ENCODE results near the gene SPTBN5. TPM values are rescaled to one million over a fixed set of nuclear protein-coding genes. Genes with fewer than 3 reads are reported as not detected.

Gene SPTBN5
- total and polyA plus RNA-seq, 3 donors from 2014 or later: 1.4 to 3.1 (median 1.4) TPM

DNA sequence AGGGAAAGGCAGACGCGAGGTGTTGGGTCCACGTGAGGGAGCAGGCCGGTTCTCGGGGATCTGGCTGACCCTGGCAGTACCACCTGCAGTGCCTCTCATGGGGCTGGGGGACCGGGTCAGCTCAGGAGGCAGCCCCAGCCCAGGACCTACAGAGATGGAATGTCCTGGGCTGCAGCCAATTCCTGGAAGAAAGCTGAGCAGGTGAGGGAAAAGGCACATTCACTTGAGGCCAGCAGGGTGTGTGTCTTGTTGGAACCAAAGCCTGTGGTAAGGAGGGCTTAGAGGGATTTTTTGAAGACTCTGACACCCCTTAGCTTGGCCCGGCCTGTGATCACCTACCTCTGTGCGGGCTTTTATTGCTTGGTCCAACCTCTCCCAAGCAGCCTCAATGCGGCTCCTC is 39.4 kb downstream of the SPTBN5 start:
- H3K36me3 ChIP-seq (ENCODE audit: low read depth, missing control alignments): no peaks in the 10 kb centered on the region
- WGBS, 2 donors: 97 to 99% methylated on average over 9 of the region's 9 CpGs
- no peaks in the 10 kb centered on the region for H3K9me3 ChIP-seq
- TF ChIP-seq POLR2A (IDR thresholded peaks at IDR 0.05): no peak
- TF ChIP-seq, protein P1, sequence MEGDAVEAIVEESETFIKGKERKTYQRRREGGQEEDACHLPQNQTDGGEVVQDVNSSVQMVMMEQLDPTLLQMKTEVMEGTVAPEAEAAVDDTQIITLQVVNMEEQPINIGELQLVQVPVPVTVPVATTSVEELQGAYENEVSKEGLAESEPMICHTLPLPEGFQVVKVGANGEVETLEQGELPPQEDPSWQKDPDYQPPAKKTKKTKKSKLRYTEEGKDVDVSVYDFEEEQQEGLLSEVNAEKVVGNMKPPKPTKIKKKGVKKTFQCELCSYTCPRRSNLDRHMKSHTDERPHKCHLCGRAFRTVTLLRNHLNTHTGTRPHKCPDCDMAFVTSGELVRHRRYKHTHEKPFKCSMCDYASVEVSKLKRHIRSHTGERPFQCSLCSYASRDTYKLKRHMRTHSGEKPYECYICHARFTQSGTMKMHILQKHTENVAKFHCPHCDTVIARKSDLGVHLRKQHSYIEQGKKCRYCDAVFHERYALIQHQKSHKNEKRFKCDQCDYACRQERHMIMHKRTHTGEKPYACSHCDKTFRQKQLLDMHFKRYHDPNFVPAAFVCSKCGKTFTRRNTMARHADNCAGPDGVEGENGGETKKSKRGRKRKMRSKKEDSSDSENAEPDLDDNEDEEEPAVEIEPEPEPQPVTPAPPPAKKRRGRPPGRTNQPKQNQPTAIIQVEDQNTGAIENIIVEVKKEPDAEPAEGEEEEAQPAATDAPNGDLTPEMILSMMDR (IDR thresholded peaks at IDR 0.05): no peak
- H3K27ac ChIP-seq: no peak overlapping the region
- DNase-seq: no peak
- H3K4me3 ChIP-seq: no peak overlapping the region
- no peaks in the 10 kb centered on the region for H3K27me3 ChIP-seq
- peaks cover 5% of the 10 kb centered on the region for H3K4me1 ChIP-seq
- intact Hi-C loops (cut with DNase I; ENCODE audit: low total_unique reads): no loop called here

DNA sequence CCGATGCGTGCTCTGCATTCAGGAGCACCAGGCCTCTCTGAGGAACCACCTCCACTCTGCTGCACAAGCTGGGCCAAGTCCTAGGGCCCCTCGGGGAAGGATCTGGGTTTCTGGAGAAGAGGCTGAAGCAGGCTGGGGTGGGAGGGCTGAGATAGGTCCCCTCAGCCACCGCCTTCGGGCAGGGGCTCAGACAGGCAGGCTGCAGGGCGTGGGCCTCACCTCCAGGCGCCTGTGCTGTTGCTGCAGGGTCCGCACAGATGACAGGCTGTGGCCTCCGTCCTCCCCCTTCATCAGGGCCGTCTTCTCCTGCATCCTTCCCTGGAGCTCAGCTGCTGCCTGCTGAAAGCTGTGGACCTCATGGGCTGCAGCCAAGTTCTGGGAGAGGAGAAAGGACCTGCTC is 40.0 kb downstream of the SPTBN5 start:
- TF ChIP-seq, protein P1 (IDR thresholded peaks at IDR 0.05): no peak
- no peak for TF ChIP-seq POLR2A (IDR thresholded peaks at IDR 0.05)

DNA sequence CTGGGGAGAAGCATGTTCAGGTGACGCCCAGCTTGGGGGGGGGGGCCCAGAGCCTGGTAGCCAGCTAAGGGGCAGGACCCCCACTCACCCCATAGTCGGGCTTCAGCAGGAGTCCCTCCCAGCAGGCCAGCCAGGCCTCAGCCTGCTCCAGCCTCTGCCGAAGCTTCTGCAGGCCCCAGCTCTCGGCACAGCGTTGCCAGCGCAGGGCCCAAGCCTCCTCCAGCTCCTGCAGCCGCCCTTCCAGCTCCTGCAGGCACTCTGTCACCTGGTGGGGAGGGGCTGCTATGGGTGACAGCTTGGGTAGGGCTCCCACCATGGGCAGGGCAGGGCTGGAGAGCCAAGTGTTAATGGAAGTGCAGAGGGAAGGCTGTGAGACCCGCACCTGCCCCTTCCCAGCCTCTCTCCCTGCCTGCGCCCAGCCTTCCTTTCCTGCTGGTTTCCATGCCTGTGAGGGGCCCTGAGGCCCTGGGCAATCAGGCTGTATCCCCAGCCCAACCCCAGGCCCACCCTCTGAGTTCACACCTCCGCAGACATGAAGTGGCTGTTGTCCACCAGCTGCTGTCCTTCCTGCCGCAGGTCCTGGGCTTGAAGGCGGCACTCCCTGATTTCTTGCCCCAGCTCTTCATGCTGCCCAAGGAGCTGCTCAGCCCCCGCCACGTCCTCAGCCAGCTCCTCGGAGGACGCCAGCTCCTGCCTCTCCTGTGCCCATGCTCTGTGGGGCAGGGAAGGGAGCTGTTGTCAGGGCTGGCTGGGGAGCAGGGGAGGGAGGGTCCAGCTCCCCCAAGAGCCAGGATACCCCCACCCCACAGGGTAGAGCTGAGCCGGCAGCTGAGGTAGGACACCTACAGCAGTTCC is 40.9 kb downstream of the SPTBN5 start:
- H3K27me3 ChIP-seq: no peaks in the 10 kb centered on the region
- H3K4me1 ChIP-seq: peaks cover 5% of the 10 kb centered on the region
- no peaks in the 10 kb centered on the region for H3K9me3 ChIP-seq
- intact Hi-C loops (cut with DNase I; ENCODE audit: low total_unique reads): no loop called here
- WGBS, 2 donors: 68 to 76% methylated on average over 4 to 17 of the region's 17 CpGs
- H3K36me3 ChIP-seq (ENCODE audit: low read depth, missing control alignments): no peaks in the 10 kb centered on the region
- TF ChIP-seq POLR2A (IDR thresholded peaks at IDR 0.05): no peak
- DNase-seq: no peak
- H3K27ac ChIP-seq: no peak overlapping the region
- H3K4me3 ChIP-seq: no peak overlapping the region

More for the DNA sequence above, 40.0 kb downstream of the SPTBN5 start:
- Histone ChIP-seq H3K27me3 (no peaks in the 10 kb centered on the region), H3K4me1 (peaks cover 5% of the 10 kb centered on the region), H3K36me3 (ENCODE audit: low read depth, missing control alignments) (no peaks in the 10 kb centered on the region), H3K4me3 (no peak overlapping the region), H3K27ac (no peak overlapping the region), H3K9me3 (no peaks in the 10 kb centered on the region)
- 82 to 92% methylated on average over 3 to 10 of the region's 10 CpGs for WGBS, 2 donors
- DNase-seq: no peak
- intact Hi-C loops (cut with DNase I; ENCODE audit: low total_unique reads): no loop called here

DNA sequence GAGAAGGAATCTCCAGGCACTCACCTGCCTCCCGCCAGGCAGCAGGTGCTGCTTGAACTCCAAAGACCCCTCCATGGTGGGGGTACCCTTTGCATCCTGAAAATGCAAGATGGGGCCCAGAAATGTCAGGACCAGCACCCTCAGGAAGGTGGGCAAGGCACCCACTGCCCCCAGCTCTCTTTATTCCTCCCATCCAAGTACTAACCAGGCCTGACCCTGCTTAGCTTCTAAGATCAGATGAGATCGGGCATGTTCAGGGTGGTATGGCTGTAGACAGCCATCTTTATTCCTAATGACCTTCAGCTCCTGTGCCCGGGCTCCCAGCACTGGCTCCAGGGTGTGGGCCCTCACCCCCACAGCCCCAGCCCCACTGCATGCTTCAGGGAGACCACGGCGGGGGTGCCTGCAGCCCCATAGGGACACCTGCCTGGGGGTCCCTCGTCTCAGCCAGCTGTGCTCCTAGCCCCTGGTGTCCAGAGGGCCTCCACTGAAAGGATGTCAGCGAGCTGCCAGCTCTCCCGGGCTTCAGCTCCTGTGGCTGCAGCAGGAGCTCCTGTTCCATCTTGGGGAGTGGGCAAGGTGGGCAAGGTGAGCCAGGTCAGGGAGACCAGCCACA is 42.0 kb downstream of the SPTBN5 start:
- Histone ChIP-seq H3K36me3 (ENCODE audit: low read depth, missing control alignments) (no peaks in the 10 kb centered on the region), H3K27ac (no peak overlapping the region), H3K27me3 (no peaks in the 10 kb centered on the region), H3K4me3 (no peak overlapping the region), H3K4me1 (peaks cover 5% of the 10 kb centered on the region), H3K9me3 (no peaks in the 10 kb centered on the region)
- intact Hi-C loops (cut with DNase I; ENCODE audit: low total_unique reads): no loop called here
- DNase-seq: no peak
- TF ChIP-seq, protein P1 (IDR thresholded peaks at IDR 0.05): no peak
- TF ChIP-seq POLR2A (IDR thresholded peaks at IDR 0.05): no peak
- WGBS, 2 donors: 71 to 72% methylated on average over 1 to 8 of the region's 8 CpGs

DNA sequence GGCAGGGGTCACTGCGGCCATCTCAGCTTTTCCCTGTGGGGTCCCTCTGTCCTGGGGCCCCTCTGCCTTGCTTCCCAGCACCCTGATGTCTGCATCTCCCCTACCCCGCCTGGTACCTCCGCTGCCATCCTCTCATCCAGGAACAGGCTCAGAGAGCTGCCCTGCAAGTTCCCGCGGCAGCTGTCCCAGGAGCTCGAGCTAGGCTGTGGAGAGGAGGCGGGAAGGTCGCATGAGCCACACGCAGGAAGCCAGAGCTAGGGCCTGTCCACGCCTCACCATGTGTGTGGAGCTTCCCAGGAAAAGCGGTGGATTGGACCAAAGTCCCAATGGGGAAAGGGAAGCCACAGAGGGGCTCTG is 42.7 kb downstream of the SPTBN5 start:
- H3K9me3 ChIP-seq: no peaks in the 10 kb centered on the region
- DNase-seq: no peak
- 60 to 70% methylated on average over 1 to 11 of the region's 11 CpGs for WGBS, 2 donors
- intact Hi-C loops (cut with DNase I; ENCODE audit: low total_unique reads): no loop called here
- no peaks in the 10 kb centered on the region for H3K27me3 ChIP-seq
- no peaks in the 10 kb centered on the region for H3K36me3 ChIP-seq (ENCODE audit: low read depth, missing control alignments)
- no peak overlapping the region for H3K27ac ChIP-seq
- no peak overlapping the region for H3K4me3 ChIP-seq
- H3K4me1 ChIP-seq: peaks cover 5% of the 10 kb centered on the region
- TF ChIP-seq POLR2A (IDR thresholded peaks at IDR 0.05): no peak
- TF ChIP-seq, protein P1 (IDR thresholded peaks at IDR 0.05): no peak

All from testis (tissue), 3 donors.